H1 (cell line): ENCODE measurements around the gene DUSP1. TPM values are rescaled to one million over a fixed set of nuclear protein-coding genes. Genes with fewer than 3 reads are reported as not detected.

Experiments used
- CTCF ChIA-PET: fragments of 300-600 bp; sonication (Branson Sonifier 250); formaldehyde crosslinking; loops from one replicate; lab custom pipeline; 2021; ENCODE audit not compliant: partially characterized antibody; lab: Charles Lee
- POLR2A ChIA-PET: fragments of 300-600 bp; sonication (Branson Sonifier 250); formaldehyde crosslinking; loops from one replicate; lab custom pipeline; 2021; ENCODE audit warnings: inconsistent platforms; ENCODE audit not compliant: partially characterized antibody; lab: Charles Lee
- DNase-seq, 2 experiments: peaks; one replicate each; pipeline versions ENCODE4 v3.0.0 to v3.0.0-alpha.2; 2010 to 2022; ENCODE audit warnings: low spot score in 2 of 2, low read depth in 1 of 2, mixed read lengths in 1 of 2
- FAIRE-seq: peaks from 2 replicates; lab custom pipeline; 2011; peaks lifted over from hg19 to GRCh38; lab: Jason Lieb, UNC
- H2AFZ ChIP-seq: 2 replicates; pipeline ENCODE4 v1.8.1; 2012; ENCODE audit warnings: low read length, inconsistent platforms
- H2AK5ac ChIP-seq: 2 replicates; pipeline ENCODE4 v1.6.1; 2013; ENCODE audit warnings: low read depth, low read length
- H2BK120ac ChIP-seq: replicated peaks from 2 replicates; pipeline ENCODE3; 2013; ENCODE audit warnings: low read depth, low read length, inconsistent platforms
- H2BK12ac ChIP-seq: 2 replicates; pipeline ENCODE4 v1.6.1; 2013; ENCODE audit warnings: low read depth, low read length
- H2BK15ac ChIP-seq: 2 replicates; pipeline ENCODE4 v1.6.1; 2013; ENCODE audit warnings: low read length
- H2BK20ac ChIP-seq: 2 replicates; pipeline ENCODE4 v1.6.1; 2013; ENCODE audit warnings: low read length
- H2BK5ac ChIP-seq: 2 replicates; pipeline ENCODE4 v1.6.1; 2013; ENCODE audit warnings: low read depth, low read length
- H3K14ac ChIP-seq: 2 replicates; pipeline ENCODE4 v1.6.1; 2013; ENCODE audit warnings: inconsistent platforms; ENCODE audit not compliant: insufficient read length
- H3K18ac ChIP-seq: 2 replicates; pipeline ENCODE4 v1.6.1; 2013; ENCODE audit warnings: low read length; ENCODE audit errors: extremely low read depth
- H3K23ac ChIP-seq: 2 replicates; pipeline ENCODE4 v1.6.1; 2013; ENCODE audit warnings: inconsistent platforms; ENCODE audit not compliant: insufficient read length
- H3K23me2 ChIP-seq: 2 replicates; pipeline ENCODE4 v1.6.1; 2013; ENCODE audit warnings: low read depth, low read length
- H3K27ac ChIP-seq: 2 replicates; pipeline ENCODE4 v1.6.1; 2011; ENCODE audit warnings: low read depth, low read length, inconsistent platforms
- H3K27me3 ChIP-seq, 4 experiments: replicated peaks in 1 of 4; 1 replicate in 1 of 4; 2 replicates in 3 of 4; pipeline versions ENCODE4 v1.6.1 to v1.8.1; 2011 to 2013; ENCODE audit warnings: low read length in 3 of 4, mild to moderate bottlenecking in 3 of 4, inconsistent platforms in 2 of 4, mixed read lengths in 2 of 4, moderate library complexity in 1 of 4; ENCODE audit not compliant: control insufficient read depth in 3 of 4, insufficient read depth in 3 of 4; ENCODE audit errors: extremely low read depth in 1 of 4
- H3K36me3 ChIP-seq, 4 experiments: 2 replicates each; pipeline versions ENCODE4 v1.6.1 to v1.8.1; 2011 to 2013; ENCODE audit warnings: mild to moderate bottlenecking in 4 of 4, low read length in 3 of 4, moderate library complexity in 2 of 4, control low read depth in 1 of 4, inconsistent platforms in 1 of 4; ENCODE audit not compliant: insufficient read depth in 4 of 4, control insufficient read depth in 2 of 4
- H3K4ac ChIP-seq: replicated peaks from 2 replicates; pipeline ENCODE3; 2013; ENCODE audit warnings: low read length, low read depth, mixed read lengths, inconsistent platforms; ENCODE audit not compliant: insufficient read length
- H3K4me1 ChIP-seq, 4 experiments: replicated peaks in 1 of 4; 1 replicate in 1 of 4; 2 replicates in 3 of 4; pipeline versions ENCODE4 v1.6.1 to v1.8.1; 2011 to 2013; ENCODE audit warnings: low read length in 3 of 4, inconsistent platforms in 2 of 4, mixed read lengths in 1 of 4; ENCODE audit not compliant: insufficient read depth in 4 of 4, control insufficient read depth in 3 of 4
- H3K4me2 ChIP-seq, 2 experiments: 2 replicates each; pipeline versions ENCODE4 v1.6.1 to v1.8.1; 2011 to 2013; ENCODE audit warnings: low read depth in 2 of 2, low read length in 2 of 2, control low read depth in 1 of 2, inconsistent platforms in 1 of 2, mild to moderate bottlenecking in 1 of 2; ENCODE audit not compliant: insufficient read depth in 1 of 2
- H3K4me3 ChIP-seq, 4 experiments: fragments of 200-600, 300-600 bp in 1 of 4; sonication (generic), shearing (Covaris generic), sonication (Bioruptor Twin) in 1 of 4; 2 replicates each; pipeline versions ENCODE4 v1.5.1 to v1.8.1; 2011 to 2016; ENCODE audit warnings: low read length in 4 of 4, low read depth in 3 of 4, control low read depth in 2 of 4, inconsistent platforms in 2 of 4, mild to moderate bottlenecking in 2 of 4, mixed read lengths in 1 of 4, moderate library complexity in 1 of 4; ENCODE audit not compliant: insufficient read depth in 2 of 4; ENCODE audit errors: extremely low read depth in 1 of 4
- H3K56ac ChIP-seq: replicated peaks from 2 replicates; pipeline ENCODE3; 2013; ENCODE audit warnings: low read depth, mild to moderate bottlenecking, mixed read lengths, low read length, inconsistent platforms; ENCODE audit not compliant: insufficient read length
- H3K79me1 ChIP-seq: 2 replicates; pipeline ENCODE4 v1.6.1; 2013; ENCODE audit warnings: low read depth, low read length, control low read depth
- H3K79me2 ChIP-seq, 2 experiments: 2 replicates each; pipeline versions ENCODE4 v1.6.1 to v1.8.1; 2012 to 2013; ENCODE audit warnings: low read length in 2 of 2, mild to moderate bottlenecking in 2 of 2, inconsistent platforms in 1 of 2; ENCODE audit not compliant: insufficient read depth in 2 of 2, control insufficient read depth in 1 of 2
- H3K9ac ChIP-seq, 4 experiments: replicated peaks in 1 of 4; 1 replicate in 1 of 4; 2 replicates in 3 of 4; pipeline versions ENCODE4 v1.6.1 to v1.8.1; 2011 to 2013; ENCODE audit warnings: low read depth in 3 of 4, low read length in 3 of 4, control low read depth in 2 of 4, mild to moderate bottlenecking in 2 of 4, moderate library complexity in 2 of 4, inconsistent platforms in 1 of 4; ENCODE audit errors: extremely low read depth in 1 of 4
- H3K9me3 ChIP-seq, 2 experiments: 2 replicates each; pipeline versions ENCODE4 v1.6.1 to v1.8.1; 2012 to 2013; ENCODE audit warnings: mild to moderate bottlenecking in 2 of 2, moderate library complexity in 2 of 2, control low read depth in 1 of 2, inconsistent platforms in 1 of 2, low read depth in 1 of 2, low read length in 1 of 2, mixed read lengths in 1 of 2; ENCODE audit not compliant: insufficient read depth in 2 of 2
- H4K20me1 ChIP-seq, 2 experiments: replicated peaks in 1 of 2; 2 replicates each; pipeline versions ENCODE3 to v1.8.1; 2011 to 2013; ENCODE audit warnings: inconsistent platforms in 2 of 2, low read length in 2 of 2, mild to moderate bottlenecking in 1 of 2; ENCODE audit not compliant: insufficient read depth in 2 of 2, control insufficient read depth in 1 of 2
- H4K5ac ChIP-seq: 2 replicates; pipeline ENCODE4 v1.6.1; 2013; ENCODE audit warnings: low read length, low read depth, mixed read lengths, inconsistent platforms; ENCODE audit not compliant: insufficient read length
- H4K8ac ChIP-seq: 2 replicates; pipeline ENCODE4 v1.8.0; 2013; ENCODE audit warnings: mild to moderate bottlenecking, moderate library complexity, low read length, inconsistent platforms; ENCODE audit not compliant: insufficient read depth; ENCODE audit errors: extremely low read depth
- H4K91ac ChIP-seq: replicated peaks from 2 replicates; pipeline ENCODE3; 2013; ENCODE audit warnings: low read length, mixed read lengths, inconsistent platforms; ENCODE audit not compliant: insufficient read length
- NANOG ChIP-seq: IDR thresholded peaks from 2 replicates; pipeline ENCODE4 v1.6.1; 2011; ENCODE audit warnings: low read length, low read depth, mild to moderate bottlenecking, inconsistent platforms; ENCODE audit not compliant: insufficient read depth, poor library complexity, severe bottlenecking
- POLR2A ChIP-seq, 2 experiments: IDR thresholded peaks; 1 replicate in 1 of 2; 2 replicates in 1 of 2; pipeline ENCODE4 v1.6.1; 2011; ENCODE audit warnings: low read depth in 2 of 2, low read length in 2 of 2, mild to moderate bottlenecking in 2 of 2; ENCODE audit errors: control extremely low read depth in 1 of 2
- RNF2 ChIP-seq: fragments of 200-900, 300-1000 bp; sonication (generic); IDR thresholded peaks from 2 replicates; pipeline ENCODE4 v1.7.1; 2016; ENCODE audit warnings: borderline replicate concordance, low read depth, mild to moderate bottlenecking, antibody characterized with exemption, low read length; ENCODE audit not compliant: poor library complexity, severe bottlenecking; ENCODE audit errors: missing control alignments
- SIX5 ChIP-seq: IDR thresholded peaks from 2 replicates; pipeline ENCODE4 v1.6.1; 2011; ENCODE audit warnings: mild to moderate bottlenecking, low read depth, low read length
- ZNF274 ChIP-seq: IDR thresholded peaks from 2 replicates; pipeline ENCODE4 v1.7.0; 2012; ENCODE audit warnings: low read length, borderline replicate concordance; ENCODE audit errors: extremely low read depth
- WGBS, 2 experiments: shearing (Covaris generic) in 1 of 2; methylation state at CpG; one replicate each; pipeline versions ENCODE4 v1.1.6 to v1.1.7; 2013 to 2015; ENCODE audit warnings: low lambda C conversion rate in 2 of 2, mixed read lengths in 2 of 2, inconsistent platforms in 1 of 2, low coverage in 1 of 2, missing lambda C conversion rate in 1 of 2; ENCODE audit not compliant: insufficient replicate concordance in 2 of 2, insufficient coverage in 1 of 2, insufficient read length in 1 of 2; ENCODE audit errors: extremely low coverage in 1 of 2, missing lambda C conversion rate in 1 of 2; 5-methylcytosine and 5-hydroxymethylcytosine counted together
- polyA plus RNA-seq, 7 experiments: library from polyadenylated mRNA; depleted of rRNA in 3 of 7; stranded (reverse) in 5 of 7; unstranded in 2 of 7; fragments of >200 nt in 5 of 7; fragments of 200-250 nt in 2 of 7; gene quantifications; 1 replicate in 5 of 7; 2 replicates in 1 of 7; 4 replicates in 1 of 7; pipeline versions ENCODE4 v1.2.1 to v1.2.3, GENCODE V29; 2011 to 2013; ENCODE audit warnings: missing spikeins in 2 of 7, mixed read lengths in 2 of 7
- total RNA-seq: library from RNA; stranded (reverse); fragmentation: NEBNext Ultra II Directional; extraction: Animal tissue kit (Norgen Biotek cat#: 25700); gene quantifications from 2 replicates; pipeline ENCODE4 v1.2.1, GENCODE V29; 2021

DUSP1 gene
- total and polyA plus RNA-seq, 2 of the 8 experiments (the other 6 are each of a cell fraction or from before 2014, with no cell fraction given), result 6.5 to 11.7 TPM

- Histone ChIP-seq H2BK15ac (no peak overlapping the region), H2BK20ac (no peak overlapping the region), H4K20me1 (no peaks in the 10 kb centered on the region), H2BK120ac (no peak overlapping the region), H4K8ac (no peak overlapping the region), H3K23me2 (no peaks in the 10 kb centered on the region), H3K23ac (no peak overlapping the region), H2BK12ac (no peak overlapping the region), H3K4me3 (no peak overlapping the region), H3K4ac (no peak overlapping the region), H3K27ac (no peak overlapping the region), H3K27me3 (no peaks in the 10 kb centered on the region), H3K79me1 (no peaks in the 10 kb centered on the region), H4K91ac (no peak overlapping the region), H3K79me2 (no peaks in the 10 kb centered on the region), H3K9me3 (no peaks in the 10 kb centered on the region), H3K9ac (no peak overlapping the region), H2BK5ac (no peak overlapping the region), H2AFZ (no peak overlapping the region), H3K14ac (no peak overlapping the region), H3K4me1 (no peaks in the 10 kb centered on the region), H4K5ac (no peak overlapping the region), H2AK5ac (no peak overlapping the region), H3K36me3 (no peaks in the 10 kb centered on the region), H3K4me2 (no peak overlapping the region), H3K18ac (no peak overlapping the region), H3K56ac (no peak overlapping the region)
- DNase-seq (no peak), FAIRE-seq (no peak)
- TF ChIP-seq SIX5 (no peak), RNF2 (no peak), NANOG (no peak), ZNF274 (no peak), POLR2A (IDR thresholded peaks at IDR 0.05; ENCODE audit: control extremely low read depth in 1 of 2, low read depth in 2 of 2, low read length in 2 of 2) (no peak)
- ChIA-PET POLR2A (interaction anchor here (1.6 kb wide), 1 partner anchor 15 kb away, joined by 3 read pairs; no protein-coding TSS in a partner anchor), CTCF (interaction anchor here (0.6 to 4.0 kb wide), 4 partner anchors 29 to 269 kb away, joined by 3 to 17 read pairs (median 5); no protein-coding TSS in a partner anchor)
- 95% methylated on average over 4 of the region's 5 CpGs; no CpG with 5 or more reads in 1 of the 2 experiments for WGBS, 2 experiments
Observed at GRCh38 chr5:172779691-172780341, 8.8 kb upstream of the DUSP1 start.
